B cell (primary cell): ENCODE results near the gene MYO10. TPM values are rescaled to one million over a fixed set of nuclear protein-coding genes. Genes with fewer than 3 reads are reported as not detected.
"Not testable (repeated sequence)": the region's sequence is repeated elsewhere in the genome, so short reads cannot be mapped to it uniquely, and the experiment has no call there.

Source experiments
- ATAC-seq: fragments of 200-7000 bp; cut with Tn5 transposase; one replicate; pipeline ENCODE4 v1.10.0; 2021; ENCODE audit warnings: low read depth, mild to moderate bottlenecking, moderate number of reproducible peaks, moderate library complexity
- CTCF ChIA-PET: fragments of 350-600 bp; sonication (Branson Sonifier 250); formaldehyde crosslinking; loops from one replicate; lab custom pipeline; 2021; ENCODE audit warnings: antibody characterized with exemption, inconsistent platforms; lab: Charles Lee
- POLR2A ChIA-PET: fragments of 350-600 bp; sonication (Branson Sonifier 250); formaldehyde crosslinking; loops from one replicate; lab custom pipeline; 2021; ENCODE audit warnings: antibody characterized with exemption; lab: Charles Lee
- DNase-seq: peaks from one replicate; pipeline ENCODE4 v3.0.0; 2013
- H2AFZ ChIP-seq: 2 replicates; pipeline ENCODE4 v1.6.1; 2012; ENCODE audit warnings: mild to moderate bottlenecking, low read depth, low read length; ENCODE audit not compliant: insufficient read depth, poor library complexity, severe bottlenecking
- H3K27ac ChIP-seq, 2 donors: 1 replicate in 1 of 2; 2 replicates in 1 of 2; pipeline ENCODE4 v1.5.1; 2012 to 2013; ENCODE audit warnings: low read length in 2 of 2, mild to moderate bottlenecking in 2 of 2, moderate library complexity in 1 of 2
- H3K27me3 ChIP-seq, 4 experiments: fragments of 200-600 bp in 1 of 4; sonication (generic) in 1 of 4; replicated peaks in 1 of 4; 1 replicate in 2 of 4; 2 replicates in 2 of 4; pipeline versions ENCODE4 v1.6.1 to v1.7.0; 2013 to 2016; ENCODE audit warnings: low read length in 3 of 4, mild to moderate bottlenecking in 2 of 4, mixed read lengths in 1 of 4, moderate library complexity in 1 of 4; ENCODE audit not compliant: insufficient read depth in 4 of 4, control insufficient read depth in 3 of 4; ENCODE audit errors: control extremely low read depth in 1 of 4
- H3K36me3 ChIP-seq, 2 experiments: replicated peaks in 1 of 2; 1 replicate in 1 of 2; 2 replicates in 1 of 2; pipeline versions ENCODE4 v1.6.1 to v1.7.1; 2013; ENCODE audit warnings: low read length in 1 of 2; ENCODE audit not compliant: insufficient read depth in 2 of 2, control insufficient read depth in 1 of 2; ENCODE audit errors: control extremely low read depth in 1 of 2, extremely low read depth in 1 of 2
- H3K4me1 ChIP-seq, 2 donors: fragments of 200-600 bp in 1 of 2; sonication (generic) in 1 of 2; 1 replicate in 1 of 2; 2 replicates in 1 of 2; pipeline versions ENCODE4 v1.5.1 to v1.6.1; 2013 to 2017; ENCODE audit warnings: low read length in 2 of 2; ENCODE audit not compliant: control insufficient read depth in 2 of 2, insufficient read depth in 2 of 2
- H3K4me2 ChIP-seq: replicated peaks from 2 replicates; pipeline ENCODE3; 2012; ENCODE audit warnings: mild to moderate bottlenecking, low read depth, low read length; ENCODE audit not compliant: poor library complexity, severe bottlenecking
- H3K4me3 ChIP-seq, 5 experiments: fragments of 200-600 bp in 1 of 5; sonication (generic) in 1 of 5; 1 replicate in 3 of 5; 2 replicates in 2 of 5; pipeline versions ENCODE4 v1.5.1 to v1.7.0; 2011 to 2016; ENCODE audit warnings: low read length in 4 of 5, mild to moderate bottlenecking in 4 of 5, low read depth in 2 of 5, control low read depth in 1 of 5, moderate library complexity in 1 of 5; ENCODE audit not compliant: insufficient read depth in 1 of 5; ENCODE audit errors: control extremely low read depth in 1 of 5, extremely low read depth in 1 of 5
- H3K79me2 ChIP-seq: fragments of 200-600 bp; sonication (generic); one replicate; pipeline ENCODE4 v1.6.0; 2016; ENCODE audit warnings: low read length; ENCODE audit not compliant: control insufficient read depth, insufficient read depth
- H3K9ac ChIP-seq: fragments of 200-600 bp; sonication (generic); 2 replicates; pipeline ENCODE4 v1.6.1; 2017; ENCODE audit warnings: mild to moderate bottlenecking, low read length, moderate library complexity
- H3K9me3 ChIP-seq, 3 donors: one replicate each; pipeline versions ENCODE4 v1.6.1 to v1.7.1; 2013; ENCODE audit warnings: low read length in 2 of 3; ENCODE audit not compliant: control insufficient read depth in 2 of 3, insufficient read depth in 1 of 3; ENCODE audit errors: control extremely low read depth in 1 of 3
- H4K20me1 ChIP-seq: 2 replicates; pipeline ENCODE4 v1.6.0; 2012; ENCODE audit warnings: mild to moderate bottlenecking, low read length; ENCODE audit not compliant: insufficient read depth, control insufficient read depth, poor library complexity, severe bottlenecking
- H3K27ac Mint-ChIP-seq: one replicate; pipeline ENCODE4 v1.8.0; 2021; ENCODE audit warnings: mixed read lengths
- H3K27me3 Mint-ChIP-seq: one replicate; pipeline ENCODE4 v1.8.0; 2021; ENCODE audit warnings: mixed read lengths
- H3K4me1 Mint-ChIP-seq: one replicate; pipeline ENCODE4 v1.8.0; 2021; ENCODE audit warnings: mixed read lengths
- H3K4me3 Mint-ChIP-seq: one replicate; pipeline ENCODE4 v1.8.0; 2021; ENCODE audit warnings: mixed read lengths
- H3K9me3 Mint-ChIP-seq: one replicate; pipeline ENCODE4 v1.8.0; 2022; ENCODE audit warnings: mixed read lengths; ENCODE audit not compliant: insufficient read depth
- CTCF ChIP-seq: fragments of 200-600 bp; IDR thresholded peaks from one replicate; pipeline ENCODE4 v1.8.0; 2022; ENCODE audit warnings: antibody characterized with exemption, mild to moderate bottlenecking
- EZH2 ChIP-seq: IDR thresholded peaks from 2 replicates; pipeline ENCODE4 v1.6.1; 2012; ENCODE audit warnings: borderline replicate concordance, low read depth, mild to moderate bottlenecking, moderate library complexity, low read length; ENCODE audit not compliant: insufficient read depth, poor library complexity, severe bottlenecking
- WGBS: methylation state at CpG from one replicate; pipeline ENCODE4 v1.1.5; 2013; ENCODE audit warnings: missing lambda C conversion rate; ENCODE audit not compliant: insufficient coverage; 5-methylcytosine and 5-hydroxymethylcytosine counted together
- intact Hi-C: fragments of 100-400 bp; cut with micrococcal nuclease; formaldehyde crosslinking; loops from one replicate; pipeline ENCODE4 v1.10.0; 2022
- polyA plus RNA-seq: library from polyadenylated mRNA; depleted of rRNA; stranded (reverse); fragments of >200 nt; gene quantifications from 2 replicates; pipeline ENCODE4 v1.2.3, GENCODE V29; 2012
- total RNA-seq, 2 donors: library from RNA; stranded (reverse); fragments of 120-200 nt in 1 of 2; gene quantifications; 1 replicate in 1 of 2; 2 replicates in 1 of 2; pipeline versions ENCODE4 v1.2.3 to v1.2.4, GENCODE V29; 2013 to 2022

The MYO10 gene
- total and polyA plus RNA-seq, 2 donors (not counting 1 experiment from before 2014, with no cell fraction given), result 0.10 TPM; not detected in 1

GRCh38 chr5:16837305-16837704, 98.8 kb downstream of the MYO10 start:
- no peak for TF ChIP-seq EZH2
- no peak for TF ChIP-seq CTCF
- no peak for DNase-seq
- Histone ChIP-seq H3K4me1 (no peaks in the 10 kb centered on the region), H2AFZ (no peak overlapping the region), H3K9ac (no peak overlapping the region), H3K79me2 (no peaks in the 10 kb centered on the region), H4K20me1 (no peaks in the 10 kb centered on the region), H3K4me2 (no peak overlapping the region), H3K9me3 (no peaks in the 10 kb centered on the region), H3K27ac (no peak overlapping the region), H3K4me3 (no peak overlapping the region), H3K36me3 (no peaks in the 10 kb centered on the region), H3K27me3 (no peaks in the 10 kb centered on the region)
- Mint-ChIP-seq H3K9me3 (no peaks in the 10 kb centered on the region), H3K27ac (no peak overlapping the region), H3K4me1 (no peaks in the 10 kb centered on the region), H3K27me3 (peaks cover 3% of the 10 kb centered on the region), H3K4me3 (no peak overlapping the region)
- WGBS, result 100% methylated on average over 1 of the region's 3 CpGs
- no peak for ATAC-seq
- intact Hi-C loops, result no loop called here
- CTCF ChIA-PET, result no interaction called here
- POLR2A ChIA-PET, result no interaction called here

- CTCF ChIA-PET, result interaction anchor here (0.5 kb wide), 1 partner anchor 135 kb away, joined by 3 read pairs; no protein-coding TSS in a partner anchor
- TF ChIP-seq CTCF (no peak), EZH2 (no peak)
Measured at GRCh38 chr5:16834029-16834428, 102.1 kb downstream of the MYO10 start.

GRCh38 chr5:16831326-16831725, 104.8 kb downstream of the MYO10 start:
- H3K27ac Mint-ChIP-seq, CTCF ChIA-PET, H3K79me2 ChIP-seq, H3K4me1 Mint-ChIP-seq, H4K20me1 ChIP-seq, DNase-seq, ATAC-seq, H3K36me3 ChIP-seq, H3K27ac ChIP-seq, H3K27me3 Mint-ChIP-seq, H3K27me3 ChIP-seq, intact Hi-C loops, H3K4me2 ChIP-seq, H3K4me3 ChIP-seq, H3K4me3 Mint-ChIP-seq, POLR2A ChIA-PET, H3K4me1 ChIP-seq, H3K9me3 Mint-ChIP-seq, H2AFZ ChIP-seq, H3K9ac ChIP-seq, H3K9me3 ChIP-seq: not testable (repeated sequence)
- 100% methylated on average over 1 of the region's 7 CpGs for WGBS

More at GRCh38 chr5:16834029-16834428, 102.1 kb downstream of the MYO10 start:
- H4K20me1 ChIP-seq, result no peaks in the 10 kb centered on the region
- no peak overlapping the region for H3K27ac ChIP-seq
- Mint-ChIP-seq H3K4me3 (no peak overlapping the region), H3K27ac (no peak overlapping the region), H3K4me1 (no peaks in the 10 kb centered on the region), H3K9me3 (peaks cover 2% of the 10 kb centered on the region), H3K27me3 (no peaks in the 10 kb centered on the region)
- intact Hi-C loops, result no loop called here
- H3K4me3 ChIP-seq, result no peak overlapping the region
- ATAC-seq (no peak), DNase-seq (no peak)
- no peak overlapping the region for H3K4me2 ChIP-seq
- H3K36me3 ChIP-seq, result no peaks in the 10 kb centered on the region
- POLR2A ChIA-PET, result no interaction called here
- WGBS, result 90% methylated on average over 3 of the region's 6 CpGs
- no peaks in the 10 kb centered on the region for H3K27me3 ChIP-seq
- no peak overlapping the region for H3K9ac ChIP-seq
- H3K4me1 ChIP-seq, result no peaks in the 10 kb centered on the region
- no peaks in the 10 kb centered on the region for H3K9me3 ChIP-seq
- no peaks in the 10 kb centered on the region for H3K79me2 ChIP-seq
- no peak overlapping the region for H2AFZ ChIP-seq
